ENCODE results near the gene HSF4.

Gene HSF4

GRCh38 chr16:67179421-67180080, 15.0 kb downstream of the HSF4 start:
- no peak overlapping the region for H2BK5ac ChIP-seq (ENCODE audit: low read length)
- H4K8ac ChIP-seq (ENCODE audit: low read depth, low read length) = no peak overlapping the region
- no peak overlapping the region for H3K9ac ChIP-seq (ENCODE audit: low read length)
- H2BK120ac ChIP-seq (ENCODE audit: low read depth, low read length) = no peak overlapping the region
- no peak overlapping the region for H3K4me3 ChIP-seq (ENCODE audit: low read length)
- H4K5ac ChIP-seq (ENCODE audit: low read length) = no peak overlapping the region
- no peak overlapping the region for H3K4ac ChIP-seq (ENCODE audit: low read depth, low read length)
- H2BK15ac ChIP-seq (replicated peaks; ENCODE audit: low read depth) = no peak overlapping the region
- H3K27me3 ChIP-seq (ENCODE audit: insufficient read depth, low read length, poor library complexity) = peaks cover 6% of the 10 kb centered on the region
- no peak overlapping the region for H3K18ac ChIP-seq (ENCODE audit: low read length)
- H3K56ac ChIP-seq (ENCODE audit: low read length) = no peak overlapping the region
- no CpG with 5 or more reads among the region's 13 CpGs for WGBS (ENCODE audit: extremely low coverage, insufficient coverage, low lambda C conversion rate)
- H2AK5ac ChIP-seq (ENCODE audit: low read length) = no peak overlapping the region
- DNase-seq = peak; percentile 29
- H3K23ac ChIP-seq (ENCODE audit: low read length) = no peak overlapping the region
- H3K36me3 ChIP-seq (ENCODE audit: control insufficient read depth, insufficient read depth, low read length) = no peaks in the 10 kb centered on the region
- peaks cover 4% of the 10 kb centered on the region for H3K79me1 ChIP-seq (ENCODE audit: low read length)
- H3K4me1 ChIP-seq (ENCODE audit: control insufficient read depth, low read depth, low read length) = peaks cover 3% of the 10 kb centered on the region
- H3K4me2 ChIP-seq (ENCODE audit: low read length) = no peak overlapping the region
- H3K79me2 ChIP-seq (ENCODE audit: control insufficient read depth, insufficient read depth, low read length) = no peaks in the 10 kb centered on the region
- H3K27ac ChIP-seq (ENCODE audit: low read depth, low read length) = no peak overlapping the region

GRCh38 chr16:67180166-67180565, 15.6 kb downstream of the HSF4 start:
- Histone ChIP-seq H4K5ac (ENCODE audit: low read length) (no peak overlapping the region), H3K18ac (ENCODE audit: low read length) (no peak overlapping the region), H3K79me1 (ENCODE audit: low read length) (peaks cover 4% of the 10 kb centered on the region), H2BK120ac (ENCODE audit: low read depth, low read length) (no peak overlapping the region), H3K4me1 (ENCODE audit: control insufficient read depth, low read depth, low read length) (peaks cover 3% of the 10 kb centered on the region), H2AK5ac (ENCODE audit: low read length) (no peak overlapping the region), H3K4me3 (ENCODE audit: low read length) (no peak overlapping the region), H3K23ac (ENCODE audit: low read length) (no peak overlapping the region), H2BK15ac (replicated peaks; ENCODE audit: low read depth) (no peak overlapping the region), H3K9ac (ENCODE audit: low read length) (no peak overlapping the region), H3K36me3 (ENCODE audit: control insufficient read depth, insufficient read depth, low read length) (no peaks in the 10 kb centered on the region), H2BK5ac (ENCODE audit: low read length) (no peak overlapping the region), H3K56ac (ENCODE audit: low read length) (no peak overlapping the region), H3K4ac (ENCODE audit: low read depth, low read length) (no peak overlapping the region), H3K79me2 (ENCODE audit: control insufficient read depth, insufficient read depth, low read length) (no peaks in the 10 kb centered on the region), H4K8ac (ENCODE audit: low read depth, low read length) (no peak overlapping the region), H3K27me3 (ENCODE audit: insufficient read depth, low read length, poor library complexity) (peaks cover under 1% of the 10 kb centered on the region), H3K27ac (ENCODE audit: low read depth, low read length) (no peak overlapping the region), H3K4me2 (ENCODE audit: low read length) (no peak overlapping the region)
- no peak for DNase-seq
- no CpG with 5 or more reads among the region's 16 CpGs for WGBS (ENCODE audit: extremely low coverage, insufficient coverage, low lambda C conversion rate)

DNA sequence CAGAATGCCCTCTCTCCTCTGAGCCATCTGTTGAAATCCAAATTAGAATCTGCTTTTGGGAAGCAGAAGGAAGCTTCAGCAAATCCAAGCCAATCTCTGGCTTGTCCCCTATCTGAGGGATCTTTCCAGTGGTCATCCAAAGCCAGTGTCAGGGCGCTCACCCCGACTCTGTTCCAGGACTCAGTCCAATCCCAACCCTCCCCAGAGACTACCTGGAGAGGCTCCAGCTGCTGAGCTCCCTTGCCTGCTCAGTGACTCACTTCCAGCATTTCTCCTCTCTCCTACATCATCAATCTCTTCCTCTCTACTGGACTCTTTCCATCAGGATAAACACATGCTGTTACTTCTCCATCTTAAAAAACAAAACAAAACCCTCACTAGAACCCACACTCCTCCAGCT, 16.8 kb downstream of the HSF4 start:
- Histone ChIP-seq H2BK5ac (ENCODE audit: low read length) (no peak overlapping the region), H3K4me2 (ENCODE audit: low read length) (no peak overlapping the region), H3K36me3 (ENCODE audit: control insufficient read depth, insufficient read depth, low read length) (no peaks in the 10 kb centered on the region), H3K79me2 (ENCODE audit: control insufficient read depth, insufficient read depth, low read length) (no peaks in the 10 kb centered on the region), H2AK5ac (ENCODE audit: low read length) (no peak overlapping the region), H4K5ac (ENCODE audit: low read length) (no peak overlapping the region), H2BK15ac (replicated peaks; ENCODE audit: low read depth) (no peak overlapping the region), H3K27ac (ENCODE audit: low read depth, low read length) (no peak overlapping the region), H3K9ac (ENCODE audit: low read length) (no peak overlapping the region), H3K79me1 (ENCODE audit: low read length) (peaks cover 4% of the 10 kb centered on the region), H3K4me1 (ENCODE audit: control insufficient read depth, low read depth, low read length) (peaks cover 3% of the 10 kb centered on the region), H3K4ac (ENCODE audit: low read depth, low read length) (no peak overlapping the region), H3K18ac (ENCODE audit: low read length) (no peak overlapping the region), H3K56ac (ENCODE audit: low read length) (no peak overlapping the region), H4K8ac (ENCODE audit: low read depth, low read length) (no peak overlapping the region), H2BK120ac (ENCODE audit: low read depth, low read length) (no peak overlapping the region), H3K23ac (ENCODE audit: low read length) (no peak overlapping the region), H3K27me3 (ENCODE audit: insufficient read depth, low read length, poor library complexity) (no peaks in the 10 kb centered on the region), H3K4me3 (ENCODE audit: low read length) (no peak overlapping the region)
- no peak for DNase-seq
- WGBS (ENCODE audit: extremely low coverage, insufficient coverage, low lambda C conversion rate) = no CpG with 5 or more reads among the region's 2 CpGs

DNA sequence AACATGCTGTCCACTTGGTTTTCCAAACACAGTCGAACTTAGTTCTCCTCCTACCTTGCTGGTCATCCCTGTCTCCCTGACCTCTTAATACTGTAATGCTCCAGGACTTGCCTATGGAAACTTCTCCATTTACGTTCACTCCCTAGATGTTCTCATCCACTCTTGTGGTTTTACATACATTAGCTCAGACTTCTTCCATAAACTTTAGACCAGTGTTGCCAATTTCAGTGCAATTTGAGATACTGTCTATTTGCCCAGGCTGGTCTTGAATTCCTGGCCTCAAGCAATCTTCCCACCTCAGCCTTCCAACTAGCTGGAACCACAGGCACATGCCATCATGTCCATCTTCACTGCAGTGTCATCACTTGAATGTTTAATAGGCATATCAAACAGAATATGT, 17.7 kb downstream of the HSF4 start:
- Histone ChIP-seq H3K27me3 (ENCODE audit: insufficient read depth, low read length, poor library complexity) (no peaks in the 10 kb centered on the region), H4K8ac (ENCODE audit: low read depth, low read length) (no peak overlapping the region), H3K23ac (ENCODE audit: low read length) (no peak overlapping the region), H3K18ac (ENCODE audit: low read length) (no peak overlapping the region), H3K27ac (ENCODE audit: low read depth, low read length) (no peak overlapping the region), H3K79me2 (ENCODE audit: control insufficient read depth, insufficient read depth, low read length) (no peaks in the 10 kb centered on the region), H3K79me1 (ENCODE audit: low read length) (peaks cover 4% of the 10 kb centered on the region), H3K4me2 (ENCODE audit: low read length) (no peak overlapping the region), H3K9ac (ENCODE audit: low read length) (peak overlapping the region; percentile 27), H3K36me3 (ENCODE audit: control insufficient read depth, insufficient read depth, low read length) (no peaks in the 10 kb centered on the region), H3K4me3 (ENCODE audit: low read length) (no peak overlapping the region), H2BK15ac (replicated peaks; ENCODE audit: low read depth) (no peak overlapping the region), H3K4ac (ENCODE audit: low read depth, low read length) (no peak overlapping the region), H4K5ac (ENCODE audit: low read length) (no peak overlapping the region), H2BK5ac (ENCODE audit: low read length) (no peak overlapping the region), H3K56ac (ENCODE audit: low read length) (peak overlapping the region; percentile 25), H2BK120ac (ENCODE audit: low read depth, low read length) (no peak overlapping the region), H3K4me1 (ENCODE audit: control insufficient read depth, low read depth, low read length) (peaks cover 3% of the 10 kb centered on the region), H2AK5ac (ENCODE audit: low read length) (no peak overlapping the region)
- DNase-seq = no peak
- no CpG with 5 or more reads among the region's 2 CpGs for WGBS (ENCODE audit: extremely low coverage, insufficient coverage, low lambda C conversion rate)

- no peak overlapping the region for H3K23ac ChIP-seq (ENCODE audit: low read length)
- H2BK15ac ChIP-seq (replicated peaks; ENCODE audit: low read depth) = no peak overlapping the region
- no CpG with 5 or more reads among the region's 11 CpGs for WGBS (ENCODE audit: extremely low coverage, insufficient coverage, low lambda C conversion rate)
- no peak overlapping the region for H3K18ac ChIP-seq (ENCODE audit: low read length)
- H3K4me1 ChIP-seq (ENCODE audit: control insufficient read depth, low read depth, low read length) = peaks cover 3% of the 10 kb centered on the region
- H3K27ac ChIP-seq (ENCODE audit: low read depth, low read length) = no peak overlapping the region
- H3K79me1 ChIP-seq (ENCODE audit: low read length) = peaks cover 4% of the 10 kb centered on the region
- no peaks in the 10 kb centered on the region for H3K79me2 ChIP-seq (ENCODE audit: control insufficient read depth, insufficient read depth, low read length)
- H3K4ac ChIP-seq (ENCODE audit: low read depth, low read length) = no peak overlapping the region
- peak overlapping the region; percentile 85 for H3K56ac ChIP-seq (ENCODE audit: low read length)
- H3K4me3 ChIP-seq (ENCODE audit: low read length) = peak overlapping the region; percentile 62
- no peak overlapping the region for H4K5ac ChIP-seq (ENCODE audit: low read length)
- peak overlapping the region; percentile 77 for H3K9ac ChIP-seq (ENCODE audit: low read length)
- no peak overlapping the region for H2AK5ac ChIP-seq (ENCODE audit: low read length)
- no peaks in the 10 kb centered on the region for H3K27me3 ChIP-seq (ENCODE audit: insufficient read depth, low read length, poor library complexity)
- no peak overlapping the region for H4K8ac ChIP-seq (ENCODE audit: low read depth, low read length)
- no peak overlapping the region for H2BK120ac ChIP-seq (ENCODE audit: low read depth, low read length)
- no peaks in the 10 kb centered on the region for H3K36me3 ChIP-seq (ENCODE audit: control insufficient read depth, insufficient read depth, low read length)
- peak overlapping the region; percentile 85 for H3K4me2 ChIP-seq (ENCODE audit: low read length)
- H2BK5ac ChIP-seq (ENCODE audit: low read length) = no peak overlapping the region
- no peak for DNase-seq
These were observed 18.7 kb downstream of the HSF4 start for GRCh38 chr16:67183284-67183626.

Measured in mesendoderm (in vitro differentiated cells).